ENCODE data around the gene ADPRHL1. TPM values are rescaled to one million over a fixed set of nuclear protein-coding genes. Genes with fewer than 3 reads are reported as not detected.
A peak's percentile ranks its signal among the peaks of the same experiment; 100 is the strongest.

The ADPRHL1 gene
- total RNA-seq, 1 donor: 5.1 TPM

GRCh38 chr13:113359571-113359970, 93.7 kb downstream of the ADPRHL1 start:
- H4K20me1 ChIP-seq (ENCODE audit: insufficient read depth, low read length): no peaks in the 10 kb centered on the region
- no peak overlapping the region for H3K27ac ChIP-seq (ENCODE audit: low read depth, low read length)
- no peak for TF ChIP-seq CTCF (IDR thresholded peaks at IDR 0.05; ENCODE audit: extremely low read depth, low read depth, low read length)
- no peaks in the 10 kb centered on the region for H3K4me1 ChIP-seq (ENCODE audit: insufficient read depth, low read length)
- H2AFZ ChIP-seq (ENCODE audit: low read length): no peak overlapping the region
- no peaks in the 10 kb centered on the region for H3K36me3 ChIP-seq (ENCODE audit: insufficient read depth, low read length)
- no peaks in the 10 kb centered on the region for H3K79me2 ChIP-seq (ENCODE audit: insufficient read depth, low read length)
- DNase-seq (ENCODE audit: insufficient read length, low spot score, missing footprints): peak; percentile 44
- H3K4me2 ChIP-seq (ENCODE audit: insufficient read depth, low read length): no peak overlapping the region
- H3K4me3 ChIP-seq (ENCODE audit: insufficient read depth, low read length): no peak overlapping the region
- no peaks in the 10 kb centered on the region for H3K9me3 ChIP-seq (ENCODE audit: low read depth, low read length)
- peaks cover 25% of the 10 kb centered on the region for H3K27me3 ChIP-seq (ENCODE audit: insufficient read depth, low read length)

GRCh38 chr13:113358653-113359190, 94.6 kb downstream of the ADPRHL1 start:
- H3K27ac ChIP-seq (ENCODE audit: low read depth, low read length): no peak overlapping the region
- no peaks in the 10 kb centered on the region for H3K4me1 ChIP-seq (ENCODE audit: insufficient read depth, low read length)
- DNase-seq (ENCODE audit: insufficient read length, low spot score, missing footprints): peak; percentile 34

GRCh38 chr13:113357529-113357928, 95.8 kb downstream of the ADPRHL1 start:
- H3K4me2 ChIP-seq (ENCODE audit: insufficient read depth, low read length): no peak overlapping the region
- no peak overlapping the region for H3K27ac ChIP-seq (ENCODE audit: low read depth, low read length)
- H3K4me1 ChIP-seq (ENCODE audit: insufficient read depth, low read length): no peaks in the 10 kb centered on the region
- peaks cover 14% of the 10 kb centered on the region for H3K27me3 ChIP-seq (ENCODE audit: insufficient read depth, low read length)
- no peaks in the 10 kb centered on the region for H4K20me1 ChIP-seq (ENCODE audit: insufficient read depth, low read length)
- no peak overlapping the region for H2AFZ ChIP-seq (ENCODE audit: low read length)
- no peaks in the 10 kb centered on the region for H3K36me3 ChIP-seq (ENCODE audit: insufficient read depth, low read length)
- H3K4me3 ChIP-seq (ENCODE audit: insufficient read depth, low read length): no peak overlapping the region
- no peaks in the 10 kb centered on the region for H3K79me2 ChIP-seq (ENCODE audit: insufficient read depth, low read length)
- no peak for TF ChIP-seq CTCF (IDR thresholded peaks at IDR 0.05; ENCODE audit: extremely low read depth, low read depth, low read length)
- DNase-seq (ENCODE audit: insufficient read length, low spot score, missing footprints): peak; percentile 92
- no peaks in the 10 kb centered on the region for H3K9me3 ChIP-seq (ENCODE audit: low read depth, low read length)

More at GRCh38 chr13:113358653-113359190, 94.6 kb downstream of the ADPRHL1 start:
- H2AFZ ChIP-seq (ENCODE audit: low read length): no peak overlapping the region
- H4K20me1 ChIP-seq (ENCODE audit: insufficient read depth, low read length): no peaks in the 10 kb centered on the region
- H3K9me3 ChIP-seq (ENCODE audit: low read depth, low read length): no peaks in the 10 kb centered on the region
- H3K79me2 ChIP-seq (ENCODE audit: insufficient read depth, low read length): no peaks in the 10 kb centered on the region
- H3K4me3 ChIP-seq (ENCODE audit: insufficient read depth, low read length): no peak overlapping the region
- H3K27me3 ChIP-seq (ENCODE audit: insufficient read depth, low read length): peaks cover 24% of the 10 kb centered on the region
- TF ChIP-seq CTCF (IDR thresholded peaks at IDR 0.05; ENCODE audit: extremely low read depth, low read depth, low read length): no peak
- H3K36me3 ChIP-seq (ENCODE audit: insufficient read depth, low read length): no peaks in the 10 kb centered on the region
- no peak overlapping the region for H3K4me2 ChIP-seq (ENCODE audit: insufficient read depth, low read length)

GRCh38 chr13:113356596-113356995, 96.7 kb downstream of the ADPRHL1 start:
- Histone ChIP-seq H4K20me1 (ENCODE audit: insufficient read depth, low read length) (no peaks in the 10 kb centered on the region), H3K9me3 (ENCODE audit: low read depth, low read length) (no peaks in the 10 kb centered on the region), H3K36me3 (ENCODE audit: insufficient read depth, low read length) (no peaks in the 10 kb centered on the region), H3K79me2 (ENCODE audit: insufficient read depth, low read length) (no peaks in the 10 kb centered on the region), H3K4me2 (ENCODE audit: insufficient read depth, low read length) (no peak overlapping the region), H2AFZ (ENCODE audit: low read length) (no peak overlapping the region), H3K27ac (ENCODE audit: low read depth, low read length) (no peak overlapping the region), H3K4me1 (ENCODE audit: insufficient read depth, low read length) (no peaks in the 10 kb centered on the region), H3K27me3 (ENCODE audit: insufficient read depth, low read length) (peaks cover 11% of the 10 kb centered on the region), H3K4me3 (ENCODE audit: insufficient read depth, low read length) (no peak overlapping the region)
- no peak for TF ChIP-seq CTCF (IDR thresholded peaks at IDR 0.05; ENCODE audit: extremely low read depth, low read depth, low read length)
- DNase-seq (ENCODE audit: insufficient read length, low spot score, missing footprints): no peak

Data from osteoblast (primary cell).